Activated naive CD4-positive, alpha-beta T cell treated with anti-CD3 and anti-CD28 coated beads, Interleukin-2, amount 50 U/mL, for 72 hours (primary cell): ENCODE data around the gene TUBD1. TPM values are rescaled to one million over a fixed set of nuclear protein-coding genes. Genes with fewer than 3 reads are reported as not detected.
A peak's percentile ranks its signal among the peaks of the same experiment; 100 is the strongest.

Experiments used
- ATAC-seq, 2 donors: fragments of 150-1000 bp; cut with Tn5 transposase; 2 replicates each; pipeline ENCODE4 v1.10.0; 2021; ENCODE audit warnings: mild to moderate bottlenecking in 2 of 2, moderate library complexity in 2 of 2
- DNase-seq, 2 donors: peaks; one replicate each; pipeline ENCODE4 v3.0.0; 2021 to 2022; ENCODE audit warnings: low spot score in 2 of 2
- H3K27ac Mint-ChIP-seq, 2 donors: one replicate each; pipeline ENCODE4 v1.8.0; 2022; ENCODE audit warnings: mild to moderate bottlenecking in 2 of 2, mixed read lengths in 2 of 2
- H3K36me3 Mint-ChIP-seq, 2 donors: one replicate each; pipeline ENCODE4 v1.8.0; 2022; ENCODE audit warnings: mixed read lengths in 2 of 2
- H3K9me3 Mint-ChIP-seq, 2 donors: one replicate each; pipeline ENCODE4 v1.8.0; 2022; ENCODE audit warnings: mixed read lengths in 2 of 2
- total RNA-seq, 2 donors: library from RNA; stranded (reverse); gene quantifications; one replicate each; pipeline ENCODE4 v1.2.3, GENCODE V29; 2022

The TUBD1 gene
- total RNA-seq, 2 donors from 2014 or later = 13.8 to 27.6 TPM

DNA sequence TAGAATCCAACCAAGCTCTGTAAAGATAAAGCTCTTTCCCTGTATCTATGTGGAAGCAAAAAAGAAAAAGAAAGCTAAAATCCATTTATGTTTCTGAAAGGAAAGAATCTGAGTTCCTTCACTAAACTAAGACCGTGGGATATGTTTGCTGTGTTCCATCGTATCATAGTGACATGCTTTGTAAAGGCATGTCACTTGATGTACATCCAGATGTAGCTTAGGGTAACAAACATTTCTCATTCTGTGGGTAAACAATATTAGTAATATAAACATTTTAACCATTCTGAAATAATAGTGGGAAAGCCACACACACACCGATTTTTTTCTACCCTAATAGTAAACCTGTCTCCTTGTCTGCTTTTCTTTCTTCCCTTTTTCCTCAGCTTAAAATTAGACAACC lies 78.1 kb downstream of the TUBD1 start:
- DNase-seq (no peak), ATAC-seq (no peak)
- Mint-ChIP-seq H3K9me3 (peaks cover 0 to 3% of the 10 kb centered on the region in 2 donors), H3K36me3 (peaks cover 16 to 40% of the 10 kb centered on the region in 2 donors), H3K27ac (peak overlapping the region; percentile 33 to 55)

DNA sequence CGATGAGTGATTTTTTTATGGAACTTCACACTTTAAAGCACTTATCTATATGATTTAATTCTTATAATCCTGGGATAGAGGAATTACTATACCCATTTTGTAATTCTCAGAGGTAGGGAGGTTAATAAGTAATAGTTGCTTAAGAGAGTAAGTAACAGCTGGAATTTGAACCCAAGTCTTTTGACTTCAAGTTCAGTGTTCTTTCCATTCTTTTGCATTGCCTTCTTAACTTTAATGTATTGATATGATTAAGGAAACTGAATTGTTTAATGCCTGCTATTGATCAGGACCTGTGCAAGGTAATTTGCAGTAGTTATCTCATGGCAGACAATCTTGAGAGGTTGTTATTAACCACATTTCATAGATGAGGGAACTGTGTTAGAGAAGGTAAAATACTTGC lies 78.5 kb downstream of the TUBD1 start:
- DNase-seq (no peak), ATAC-seq (no peak)
- Mint-ChIP-seq H3K36me3 (peaks cover 15 to 35% of the 10 kb centered on the region in 2 donors), H3K9me3 (peaks cover 0 to 3% of the 10 kb centered on the region in 2 donors), H3K27ac (peak overlapping the region; percentile 33 to 55)

DNA sequence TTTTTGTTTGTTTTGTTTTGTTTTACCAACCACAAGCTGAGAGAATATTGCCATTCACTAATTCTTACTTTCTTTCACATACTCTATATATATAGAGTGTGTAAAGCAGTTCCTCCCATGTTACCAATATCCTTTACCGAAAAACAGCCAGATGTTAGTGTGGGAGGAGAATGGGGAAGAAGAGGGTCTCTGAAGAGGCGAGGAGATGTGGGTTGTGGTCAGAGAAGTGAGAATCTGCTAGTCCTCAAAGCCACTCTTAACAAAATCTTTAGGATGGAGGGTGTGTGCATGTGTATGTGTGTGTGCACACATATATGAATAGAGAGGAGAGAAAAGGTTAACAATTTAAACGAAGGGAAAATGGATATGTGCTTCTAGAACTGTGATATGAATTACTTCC lies 80.6 kb downstream of the TUBD1 start:
- Mint-ChIP-seq H3K36me3 (peaks cover 15 to 35% of the 10 kb centered on the region in 2 donors), H3K27ac (peak overlapping the region; percentile 33 to 81), H3K9me3 (peaks cover 0 to 3% of the 10 kb centered on the region in 2 donors)
- DNase-seq (no peak), ATAC-seq (no peak)

DNA sequence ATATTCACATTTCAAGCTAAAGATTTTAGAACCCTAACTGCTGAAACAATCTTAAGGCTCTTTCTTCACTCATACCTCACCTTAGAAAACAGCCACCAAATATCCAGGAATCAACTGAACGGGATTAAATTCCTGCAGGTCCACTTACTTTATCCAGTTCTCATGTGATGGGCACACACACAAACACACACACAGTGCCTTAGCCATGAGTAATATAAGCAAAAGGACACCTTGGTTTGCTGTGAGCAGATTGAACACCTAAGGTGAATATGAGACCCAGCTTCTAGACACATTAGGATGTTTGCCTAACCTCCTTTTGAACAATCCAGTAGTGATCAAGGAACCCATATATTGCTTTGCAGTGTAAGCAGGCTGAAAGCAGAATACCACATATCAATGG lies 81.5 kb downstream of the TUBD1 start:
- Mint-ChIP-seq H3K36me3 (peaks cover 15 to 32% of the 10 kb centered on the region in 2 donors), H3K9me3 (peaks cover 0 to 3% of the 10 kb centered on the region in 2 donors), H3K27ac (no peak overlapping the region)
- DNase-seq = no peak
- no peak for ATAC-seq

DNA sequence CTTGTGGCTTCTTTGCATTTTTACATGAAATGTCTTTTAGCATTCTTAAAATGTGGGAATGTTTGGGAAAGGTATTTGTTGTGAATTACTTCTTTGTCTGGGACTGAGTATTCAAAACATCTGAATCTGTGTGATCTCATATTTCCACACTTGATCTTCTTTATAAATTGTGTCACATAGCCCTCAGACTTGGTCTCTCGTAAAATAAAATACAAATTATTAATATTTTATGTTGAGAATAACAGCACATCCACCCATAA lies 81.9 kb downstream of the TUBD1 start:
- no peak for ATAC-seq
- no peak for DNase-seq
- Mint-ChIP-seq H3K36me3 (peaks cover 12 to 29% of the 10 kb centered on the region in 2 donors), H3K27ac (no peak overlapping the region), H3K9me3 (peaks cover 0 to under 1% of the 10 kb centered on the region in 2 donors)

Other genes with a start within 250 kb of the TUBD1 start
- gene PTRH2, start 185.5 kb downstream of the TUBD1 start, total RNA-seq = 10 to 100 TPM; 18.9 to 42.8 TPM
- 100 to 1,000 TPM; 344 to 725 TPM for gene VMP1, start 185.3 kb downstream of the TUBD1 start, total RNA-seq
- gene RPS6KB1, start 178 bp upstream of the TUBD1 start, total RNA-seq = 10 to 100 TPM; 66.9 to 71.5 TPM
- gene RNFT1, start 71.8 kb upstream of the TUBD1 start, total RNA-seq = 10 to 100 TPM; 35.0 to 41.3 TPM
- 10 to 100 TPM; 33.4 to 33.9 TPM for gene HEATR6, start 186.0 kb upstream of the TUBD1 start, total RNA-seq